GM12878 (cell line): ENCODE measurements around the gene NFKB2. TPM values are rescaled to one million over a fixed set of nuclear protein-coding genes. Genes with fewer than 3 reads are reported as not detected.

Experiments used
- EGR1 ChIP-seq, 2 experiments: IDR thresholded peaks; 1 replicate in 1 of 2; 2 replicates in 1 of 2; pipeline ENCODE4 v1.6.1; 2011 to 2012; ENCODE audit warnings: low read depth in 2 of 2, low read length in 2 of 2, borderline replicate concordance in 1 of 2, mild to moderate bottlenecking in 1 of 2, moderate library complexity in 1 of 2
- EP300 ChIP-seq, 2 experiments: fragments of 150-350 bp in 1 of 2; IDR thresholded peaks; 2 replicates each; pipeline ENCODE4 v1.6.1; 2011 to 2012; ENCODE audit warnings: low read depth in 2 of 2, low read length in 2 of 2, borderline replicate concordance in 1 of 2, improper control_type of control experiment in 1 of 2, inconsistent platforms in 1 of 2; ENCODE audit not compliant: control insufficient read depth in 1 of 2
- ESRRA ChIP-seq: IDR thresholded peaks from 2 replicates; pipeline ENCODE4 v1.6.1; 2012; ENCODE audit warnings: mild to moderate bottlenecking, low read length, improper control_type of control experiment
- EZH2 ChIP-seq: IDR thresholded peaks from 2 replicates; pipeline ENCODE4 v1.6.1; 2012; ENCODE audit warnings: low read depth, mild to moderate bottlenecking, control low read depth, inconsistent platforms, low read length, borderline replicate concordance; ENCODE audit not compliant: control insufficient read depth
- FOXK2 ChIP-seq: fragments of 450-650 bp; IDR thresholded peaks from 2 replicates; pipeline ENCODE4 v1.6.1; 2017; ENCODE audit warnings: mild to moderate bottlenecking, moderate library complexity
- GATAD2B ChIP-seq: fragments of 450-650 bp; conservative IDR thresholded peaks from 2 replicates; pipeline ENCODE4 v1.6.1; 2017; ENCODE audit warnings: low read depth, mild to moderate bottlenecking, moderate library complexity
- IKZF1 ChIP-seq: fragments of 450-650 bp; conservative IDR thresholded peaks from 2 replicates; pipeline ENCODE4 v1.6.1; 2017; ENCODE audit warnings: antibody characterized with exemption, mild to moderate bottlenecking
- IRF4 ChIP-seq: IDR thresholded peaks from 2 replicates; pipeline ENCODE4 v1.6.1; 2011; ENCODE audit warnings: low read depth, low read length
- KDM1A ChIP-seq: fragments of 200-600 bp; sonication (generic); IDR thresholded peaks from 2 replicates; pipeline ENCODE4 v1.6.1; 2016; ENCODE audit warnings: borderline replicate concordance
- KLF5 ChIP-seq: fragments of 450-650 bp; IDR thresholded peaks from 2 replicates; pipeline ENCODE4 v1.6.1; 2014; ENCODE audit warnings: mild to moderate bottlenecking; ENCODE audit not compliant: partially characterized antibody
- MYB ChIP-seq: fragments of 150-350 bp; IDR thresholded peaks from 2 replicates; pipeline ENCODE4 v1.6.1; 2014; ENCODE audit warnings: mild to moderate bottlenecking, low read depth, low read length, borderline replicate concordance
- NBN ChIP-seq: fragments of 450-650 bp; IDR thresholded peaks from 2 replicates; pipeline ENCODE4 v1.6.1; 2016
- NFYB ChIP-seq: IDR thresholded peaks from 2 replicates; pipeline ENCODE4 v1.6.1; 2011; ENCODE audit warnings: low read depth, mild to moderate bottlenecking, low read length, improper control_type of control experiment, moderate library complexity; ENCODE audit not compliant: insufficient read depth
- POLR2AphosphoS2 ChIP-seq: IDR thresholded peaks from 2 replicates; pipeline ENCODE4 v1.6.1; 2011; ENCODE audit warnings: low read depth, mild to moderate bottlenecking, low read length, improper control_type of control experiment, moderate library complexity
- RB1 ChIP-seq: fragments of 450-650 bp; formaldehyde crosslinking; IDR thresholded peaks from 2 replicates; pipeline ENCODE4 v1.6.1; 2017; ENCODE audit warnings: mild to moderate bottlenecking, borderline replicate concordance
- RELA ChIP-seq: fragments of 450-650 bp; IDR thresholded peaks from 2 replicates; pipeline ENCODE4 v1.8.0; 2014; ENCODE audit warnings: borderline replicate concordance; ENCODE audit not compliant: partially characterized antibody
- SMC3 ChIP-seq: IDR thresholded peaks from 2 replicates; pipeline ENCODE4 v1.6.1; 2011; ENCODE audit warnings: low read length, improper control_type of control experiment, borderline replicate concordance
- STAT3 ChIP-seq: IDR thresholded peaks from 2 replicates; pipeline ENCODE4 v1.6.1; 2011; ENCODE audit warnings: low read depth, low read length, improper control_type of control experiment
- SUPT20H ChIP-seq: IDR thresholded peaks from 2 replicates; pipeline ENCODE4 v1.6.1; 2011; ENCODE audit warnings: low read depth, mild to moderate bottlenecking, low read length, moderate library complexity, borderline replicate concordance; ENCODE audit not compliant: control insufficient read depth
- TCF12 ChIP-seq: IDR thresholded peaks from 2 replicates; pipeline ENCODE4 v1.6.1; 2011; ENCODE audit warnings: low read depth, mild to moderate bottlenecking, low read length
- TCF3 ChIP-seq: IDR thresholded peaks from 2 replicates; pipeline ENCODE4 v1.6.1; 2012; ENCODE audit warnings: low read depth, mild to moderate bottlenecking, low read length, borderline replicate concordance; ENCODE audit not compliant: insufficient read depth
- TCF7 ChIP-seq: IDR thresholded peaks from 2 replicates; pipeline ENCODE4 v1.6.1; 2014; ENCODE audit warnings: antibody characterized with exemption, borderline replicate concordance
- WRNIP1 ChIP-seq: IDR thresholded peaks from 2 replicates; pipeline ENCODE4 v1.6.1; 2011; ENCODE audit warnings: low read depth, low read length, improper control_type of control experiment, borderline replicate concordance
- ZBED1 ChIP-seq: IDR thresholded peaks from 2 replicates; pipeline ENCODE4 v1.6.1; 2016; ENCODE audit warnings: borderline replicate concordance
- ZNF24 ChIP-seq: fragments of 450-650 bp; IDR thresholded peaks from 2 replicates; pipeline ENCODE4 v1.6.1; 2017; ENCODE audit warnings: antibody characterized with exemption, mild to moderate bottlenecking
- polyA plus RNA-seq, 11 experiments: library from polyadenylated mRNA; depleted of rRNA in 4 of 11; unstranded in 6 of 11; stranded (reverse) in 5 of 11; fragments of >200 nt; fragmentation: Nextera tagmentation in 4 of 11; fragmentation: Illumina TruSeq in 1 of 11; extraction: Ambion mirVana in 4 of 11; extraction: Trizol in 1 of 11; gene quantifications; 1 replicate in 1 of 11; 2 replicates in 10 of 11; pipeline versions ENCODE4 v1.2.1 to v1.2.3, GENCODE V29; 2011 to 2016; ENCODE audit warnings: inconsistent platforms in 2 of 11, missing spikeins in 2 of 11, low read depth in 1 of 11
- total RNA-seq, 4 experiments: library from RNA; depleted of rRNA in 3 of 4; stranded (reverse); fragments of >200 nt in 3 of 4; fragmentation: Illumina TruSeq in 1 of 4; extraction: Trizol in 1 of 4; gene quantifications; 2 replicates each; pipeline versions ENCODE4 v1.2.1 to v1.2.3, GENCODE V29; 2013 to 2021
- TF ChIP-seq, protein P1 (sequence below): IDR thresholded peaks from 2 replicates; pipeline ENCODE4 v1.6.1; 2011; ENCODE audit warnings: mild to moderate bottlenecking, low read depth, low read length, moderate library complexity; ENCODE audit not compliant: insufficient replicate concordance
- TF ChIP-seq, protein P2 (sequence below): IDR thresholded peaks from 2 replicates; pipeline ENCODE4 v1.6.1; 2012; ENCODE audit warnings: low read depth, low read length, improper control_type of control experiment
- TF ChIP-seq, protein P3 (sequence below): IDR thresholded peaks from 2 replicates; pipeline ENCODE4 v1.6.1; 2012; ENCODE audit warnings: low read length, inconsistent platforms

NFKB2 gene
- total and polyA plus RNA-seq, 10 of the 15 experiments (the other 5 are each of a cell fraction or from before 2014, with no cell fraction given): 0.56 to 144 (median 49.4) TPM

DNA sequence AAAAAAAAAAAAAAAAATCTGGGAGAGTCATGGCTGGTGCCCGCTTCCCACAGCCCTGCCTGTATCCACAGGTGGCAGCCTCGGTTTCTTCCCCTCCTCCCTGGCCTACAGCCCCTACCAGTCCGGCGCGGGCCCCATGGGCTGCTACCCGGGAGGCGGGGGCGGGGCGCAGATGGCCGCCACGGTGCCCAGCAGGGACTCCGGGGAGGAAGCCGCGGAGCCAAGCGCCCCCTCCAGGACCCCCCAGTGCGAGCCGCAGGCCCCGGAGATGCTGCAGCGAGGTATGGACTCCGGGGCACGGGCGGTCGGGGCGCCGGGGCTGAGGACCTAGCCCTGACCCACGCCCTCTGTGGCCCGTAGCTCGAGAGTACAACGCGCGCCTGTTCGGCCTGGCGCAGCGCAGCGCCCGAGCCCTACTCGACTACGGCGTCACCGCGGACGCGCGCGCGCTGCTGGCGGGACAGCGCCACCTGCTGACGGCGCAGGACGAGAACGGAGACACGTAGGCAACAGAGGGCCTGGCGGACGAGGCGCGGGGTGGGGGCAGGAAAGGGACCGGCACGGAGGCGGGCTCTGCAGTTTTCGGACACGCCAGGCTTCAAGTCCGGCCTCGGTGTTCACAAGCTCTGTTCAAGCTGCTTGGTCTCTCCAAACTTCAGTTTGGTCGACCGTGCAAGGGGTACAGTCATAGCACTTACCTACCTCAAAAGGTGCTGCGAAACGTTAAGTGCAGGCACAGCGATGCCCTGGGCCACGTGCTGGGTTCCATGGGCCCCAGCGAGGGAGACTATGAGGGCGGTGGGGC, 3.9 kb downstream of the NFKB2 start (continued):
- peak; percentile 53 for TF ChIP-seq RELA
- TF ChIP-seq, protein P1, sequence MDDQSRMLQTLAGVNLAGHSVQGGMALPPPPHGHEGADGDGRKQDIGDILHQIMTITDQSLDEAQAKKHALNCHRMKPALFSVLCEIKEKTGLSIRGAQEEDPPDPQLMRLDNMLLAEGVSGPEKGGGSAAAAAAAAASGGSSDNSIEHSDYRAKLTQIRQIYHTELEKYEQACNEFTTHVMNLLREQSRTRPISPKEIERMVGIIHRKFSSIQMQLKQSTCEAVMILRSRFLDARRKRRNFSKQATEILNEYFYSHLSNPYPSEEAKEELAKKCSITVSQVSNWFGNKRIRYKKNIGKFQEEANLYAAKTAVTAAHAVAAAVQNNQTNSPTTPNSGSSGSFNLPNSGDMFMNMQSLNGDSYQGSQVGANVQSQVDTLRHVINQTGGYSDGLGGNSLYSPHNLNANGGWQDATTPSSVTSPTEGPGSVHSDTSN: no peak
- TF ChIP-seq TCF3: no peak; the same call in 1 of the 2 replicates
- no peak for TF ChIP-seq WRNIP1
- peak; percentile 24; the same call in 1 of the 2 replicates for TF ChIP-seq ZNF24
- peak; percentile 90 for TF ChIP-seq POLR2AphosphoS2
- TF ChIP-seq NBN: peak; percentile 65; the same call in 1 of the 2 replicates
- TF ChIP-seq SUPT20H: no peak
- TF ChIP-seq MYB: peak; percentile 55; the same call in 1 of the 2 replicates
- peak; percentile 44; the same call in 1 of the 2 replicates for TF ChIP-seq TCF12
- TF ChIP-seq FOXK2: no peak
- TF ChIP-seq, protein P2, sequence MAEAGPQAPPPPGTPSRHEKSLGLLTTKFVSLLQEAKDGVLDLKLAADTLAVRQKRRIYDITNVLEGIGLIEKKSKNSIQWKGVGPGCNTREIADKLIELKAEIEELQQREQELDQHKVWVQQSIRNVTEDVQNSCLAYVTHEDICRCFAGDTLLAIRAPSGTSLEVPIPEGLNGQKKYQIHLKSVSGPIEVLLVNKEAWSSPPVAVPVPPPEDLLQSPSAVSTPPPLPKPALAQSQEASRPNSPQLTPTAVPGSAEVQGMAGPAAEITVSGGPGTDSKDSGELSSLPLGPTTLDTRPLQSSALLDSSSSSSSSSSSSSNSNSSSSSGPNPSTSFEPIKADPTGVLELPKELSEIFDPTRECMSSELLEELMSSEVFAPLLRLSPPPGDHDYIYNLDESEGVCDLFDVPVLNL: 0 out of 2 replicates have a peak, but pooled peaks have one; percentile 41
- peak; percentile 60; the same call in 1 of the 2 replicates for TF ChIP-seq ZBED1
- peak; percentile 78 to 80 for TF ChIP-seq EGR1 (IDR thresholded peaks at IDR 0.05; ENCODE audit: borderline replicate concordance in 1 of 2, low read depth in 2 of 2, low read length in 2 of 2)
- TF ChIP-seq NFYB: no peak
- TF ChIP-seq ESRRA: no peak
- no peak for TF ChIP-seq IRF4
- TF ChIP-seq RB1: peak; percentile 95
- TF ChIP-seq EP300 (IDR thresholded peaks at IDR 0.05; ENCODE audit: borderline replicate concordance in 1 of 2, control insufficient read depth in 1 of 2, low read depth in 2 of 2, low read length in 2 of 2): no peak
- peak; percentile 89 for TF ChIP-seq GATAD2B
- no peak for TF ChIP-seq STAT3
- TF ChIP-seq, protein P3, sequence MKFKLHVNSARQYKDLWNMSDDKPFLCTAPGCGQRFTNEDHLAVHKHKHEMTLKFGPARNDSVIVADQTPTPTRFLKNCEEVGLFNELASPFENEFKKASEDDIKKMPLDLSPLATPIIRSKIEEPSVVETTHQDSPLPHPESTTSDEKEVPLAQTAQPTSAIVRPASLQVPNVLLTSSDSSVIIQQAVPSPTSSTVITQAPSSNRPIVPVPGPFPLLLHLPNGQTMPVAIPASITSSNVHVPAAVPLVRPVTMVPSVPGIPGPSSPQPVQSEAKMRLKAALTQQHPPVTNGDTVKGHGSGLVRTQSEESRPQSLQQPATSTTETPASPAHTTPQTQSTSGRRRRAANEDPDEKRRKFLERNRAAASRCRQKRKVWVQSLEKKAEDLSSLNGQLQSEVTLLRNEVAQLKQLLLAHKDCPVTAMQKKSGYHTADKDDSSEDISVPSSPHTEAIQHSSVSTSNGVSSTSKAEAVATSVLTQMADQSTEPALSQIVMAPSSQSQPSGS: no peak
- TF ChIP-seq SMC3: peak; percentile 80
- no peak for TF ChIP-seq EZH2
- no peak for TF ChIP-seq KDM1A
- TF ChIP-seq TCF7: no peak
- TF ChIP-seq KLF5: no peak
- TF ChIP-seq IKZF1: peak; percentile 76
